NOMO-1 treated with DMSO at 0.1 percent for 48 hours (cell line): ENCODE measurements around the gene CCL19.
A peak's percentile ranks its signal among the peaks of the same experiment; 100 is the strongest.
"Not testable (repeated sequence)": the region's sequence is repeated elsewhere in the genome, so short reads cannot be mapped to it uniquely, and the experiment has no call there.

Source experiments
- DNase-seq: peaks from one replicate; lab custom pipeline; 2025; ENCODE audit not compliant: unreplicated experiment; lab: John Stamatoyannopoulos, UW

The CCL19 gene

DNA sequence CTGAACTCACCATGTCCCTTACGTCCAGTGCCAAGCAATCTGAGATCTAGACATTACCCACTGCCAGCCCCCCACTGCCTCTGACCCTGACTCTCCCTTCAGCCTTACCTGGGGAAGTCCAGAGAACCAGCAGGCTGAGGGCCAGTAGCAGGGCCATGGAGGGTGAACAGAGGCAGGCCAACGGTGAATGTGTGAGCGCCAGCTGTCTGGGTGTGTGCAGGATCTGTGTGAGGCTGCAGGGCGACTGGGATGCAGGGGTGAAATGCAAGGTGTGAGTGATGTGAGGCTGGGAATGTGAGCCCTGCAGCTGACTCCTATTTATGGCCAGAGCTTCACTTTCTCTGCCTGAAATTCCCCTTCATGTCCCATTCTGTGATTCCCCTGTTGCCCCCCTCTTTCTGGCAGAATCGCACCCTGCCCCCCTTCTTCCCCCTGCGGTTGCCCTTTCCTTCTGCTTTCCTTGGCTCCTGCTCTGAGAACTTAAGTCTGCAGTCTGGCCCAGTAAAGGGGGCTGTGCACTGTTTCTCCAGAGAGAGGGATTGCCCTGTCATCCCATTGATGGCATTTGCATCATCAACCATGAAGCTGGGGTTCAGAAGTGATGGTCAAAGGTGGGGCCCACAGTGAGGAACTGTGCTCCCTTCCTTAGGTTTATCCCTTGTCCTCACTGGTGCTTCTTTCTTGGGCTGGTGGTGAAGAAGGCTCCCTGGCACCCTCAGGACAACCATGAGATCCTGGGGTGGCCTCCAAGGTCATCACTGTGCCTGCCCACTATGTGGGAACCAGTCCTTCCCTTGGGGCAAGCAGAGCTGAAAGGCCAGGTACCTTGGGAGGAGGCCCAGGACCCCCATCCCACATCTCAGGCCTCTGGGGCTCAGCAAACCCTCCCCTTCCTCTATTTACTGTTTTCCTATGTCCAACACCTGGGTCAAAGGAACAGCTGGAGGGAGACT is at the start of gene CCL19:
Gene CCL19, minus strand, starts transcription at position 294 of the 953 bp plus-strand sequence. Its CDS starts 137 bp downstream, at position 157.
- peak; percentile 49 for DNase-seq

DNA sequence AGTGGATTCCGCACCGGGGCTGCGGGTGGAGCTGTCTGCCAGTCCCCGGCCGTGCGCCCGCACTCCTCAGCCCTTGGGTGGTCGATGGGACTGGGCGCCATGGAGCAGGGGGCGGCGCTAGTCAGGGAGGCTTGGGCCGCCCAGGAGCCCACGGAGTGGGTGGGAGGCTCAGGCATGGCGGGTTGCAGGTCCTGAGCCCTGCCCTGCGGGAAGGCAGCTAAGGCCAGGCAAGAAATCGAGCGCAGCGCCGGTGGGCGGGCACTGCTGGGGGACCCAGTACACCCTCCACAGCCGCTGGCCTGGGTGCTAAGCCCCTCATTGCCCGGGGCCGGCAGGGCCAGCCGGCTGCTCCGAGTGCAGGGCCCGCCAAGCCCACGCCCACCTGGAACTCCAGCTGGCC is 49.1 kb upstream of the CCL19 start:
- not testable (repeated sequence) for DNase-seq

DNA sequence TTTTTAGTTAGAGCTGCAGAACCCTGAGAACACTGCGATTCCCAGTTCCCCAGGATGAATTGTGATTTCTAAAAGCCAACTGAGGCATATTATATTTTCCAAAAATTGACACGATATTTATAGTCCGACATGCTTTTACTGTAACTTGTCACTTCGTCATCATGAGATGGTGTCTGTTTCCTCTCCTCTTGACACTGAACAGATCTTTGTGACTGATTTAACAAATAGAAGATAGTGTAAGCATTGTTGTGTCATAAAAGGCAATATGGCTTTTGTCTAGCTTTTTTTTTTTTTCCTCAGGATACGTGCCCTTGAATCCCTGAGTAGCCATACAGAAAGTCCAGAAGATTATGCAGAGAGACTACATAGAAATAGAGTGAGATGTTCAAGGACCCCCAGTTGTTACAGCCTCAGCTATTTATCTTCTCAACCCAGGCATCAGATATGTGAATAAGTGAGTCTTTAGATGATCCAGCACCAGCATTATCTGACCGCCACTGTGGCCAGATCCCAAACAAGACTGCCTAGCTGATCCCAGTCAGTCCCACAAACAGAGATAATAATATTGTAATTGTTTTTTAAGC is 46.7 kb upstream of the CCL19 start:
- DNase-seq: no peak

DNA sequence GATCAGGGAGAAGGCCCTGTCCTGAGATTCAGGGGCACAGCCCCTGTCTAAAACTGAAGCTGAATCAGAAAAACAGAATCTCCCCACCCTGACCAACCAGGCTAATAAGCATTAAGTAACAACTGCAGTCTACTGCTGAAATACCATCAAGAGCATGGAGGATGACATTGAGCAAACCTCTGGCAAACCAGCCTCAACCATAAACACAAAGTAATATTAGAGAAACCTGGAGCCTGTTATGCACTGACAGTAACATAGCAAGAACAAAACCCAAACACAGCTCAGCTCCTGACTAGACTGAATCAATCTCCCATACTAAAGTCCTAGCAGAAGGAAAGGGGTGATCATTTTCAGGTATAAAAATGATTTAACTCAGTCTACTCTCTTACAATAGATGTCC is 43.6 kb upstream of the CCL19 start:
- DNase-seq: no peak

DNA sequence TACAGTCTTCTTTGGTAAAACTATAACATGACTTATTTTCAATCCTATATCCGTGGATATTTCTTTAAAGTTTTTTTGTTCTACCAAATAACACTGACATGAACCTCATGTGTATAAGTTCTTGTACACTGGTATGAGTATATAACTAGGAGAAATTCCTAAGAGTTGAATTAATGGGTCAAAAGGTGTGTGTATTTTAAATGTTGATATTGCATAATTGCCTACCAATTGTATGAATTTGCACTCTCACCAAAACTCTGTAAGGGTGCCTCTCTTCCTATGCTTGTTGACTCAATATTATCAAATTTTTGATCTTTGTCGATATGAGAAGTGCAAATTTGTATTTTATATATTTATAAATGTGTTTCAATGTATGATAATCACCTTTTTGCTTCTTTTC is 41.8 kb upstream of the CCL19 start:
- DNase-seq: no peak

DNA sequence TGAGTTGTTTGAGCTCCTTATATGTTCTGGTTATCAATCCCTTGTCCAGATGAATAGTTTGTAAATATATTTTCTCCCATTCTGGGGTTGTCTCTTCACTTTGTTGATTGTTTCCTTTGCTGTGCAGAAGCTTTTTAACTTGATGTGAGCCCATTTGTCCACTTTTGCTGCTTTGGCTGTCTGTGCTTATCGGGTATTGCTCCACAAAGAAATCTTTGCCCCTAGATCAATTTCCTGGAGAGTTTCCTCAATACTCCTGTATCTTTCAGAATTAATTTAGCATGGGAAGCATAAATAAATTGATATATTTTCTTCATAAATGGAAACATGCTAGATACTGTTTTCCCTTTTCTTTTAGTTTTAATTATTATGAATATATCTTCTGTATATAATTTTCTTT is 41.4 kb upstream of the CCL19 start:
- no peak for DNase-seq

DNA sequence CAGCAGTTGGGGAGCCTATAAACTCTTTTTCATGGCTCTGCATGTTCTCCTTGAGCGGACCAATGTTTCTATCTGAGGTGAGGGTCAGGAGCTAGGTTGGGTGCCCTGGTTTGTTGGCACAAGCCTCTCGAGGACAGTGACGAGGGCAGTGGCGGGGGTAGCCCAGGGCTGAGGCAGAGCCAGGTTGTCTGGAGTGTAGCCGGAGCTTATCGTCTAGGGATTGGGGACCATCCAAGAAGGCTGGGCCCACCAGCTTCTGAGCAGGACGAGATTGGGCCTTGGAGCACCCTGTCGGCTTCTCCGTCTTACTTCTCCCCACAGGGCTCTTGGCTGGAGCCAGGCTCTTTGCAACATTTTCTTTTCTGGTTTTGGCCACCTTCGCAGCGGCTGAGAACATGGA is 32.1 kb upstream of the CCL19 start:
- DNase-seq: no peak

DNA sequence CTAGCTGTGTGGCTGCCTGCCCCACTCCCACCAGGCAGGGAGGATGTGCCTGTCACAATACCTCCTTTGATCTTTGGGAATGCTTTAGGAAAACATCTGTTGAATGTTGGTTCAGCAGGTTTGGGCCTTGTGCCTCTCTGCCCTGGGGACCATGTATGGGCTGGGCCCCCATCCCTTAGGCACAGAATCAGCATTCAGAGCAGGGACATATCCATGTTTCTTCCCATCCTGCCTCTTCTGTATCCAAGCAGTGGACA is 28.6 kb upstream of the CCL19 start:
- not testable (repeated sequence) for DNase-seq

DNA sequence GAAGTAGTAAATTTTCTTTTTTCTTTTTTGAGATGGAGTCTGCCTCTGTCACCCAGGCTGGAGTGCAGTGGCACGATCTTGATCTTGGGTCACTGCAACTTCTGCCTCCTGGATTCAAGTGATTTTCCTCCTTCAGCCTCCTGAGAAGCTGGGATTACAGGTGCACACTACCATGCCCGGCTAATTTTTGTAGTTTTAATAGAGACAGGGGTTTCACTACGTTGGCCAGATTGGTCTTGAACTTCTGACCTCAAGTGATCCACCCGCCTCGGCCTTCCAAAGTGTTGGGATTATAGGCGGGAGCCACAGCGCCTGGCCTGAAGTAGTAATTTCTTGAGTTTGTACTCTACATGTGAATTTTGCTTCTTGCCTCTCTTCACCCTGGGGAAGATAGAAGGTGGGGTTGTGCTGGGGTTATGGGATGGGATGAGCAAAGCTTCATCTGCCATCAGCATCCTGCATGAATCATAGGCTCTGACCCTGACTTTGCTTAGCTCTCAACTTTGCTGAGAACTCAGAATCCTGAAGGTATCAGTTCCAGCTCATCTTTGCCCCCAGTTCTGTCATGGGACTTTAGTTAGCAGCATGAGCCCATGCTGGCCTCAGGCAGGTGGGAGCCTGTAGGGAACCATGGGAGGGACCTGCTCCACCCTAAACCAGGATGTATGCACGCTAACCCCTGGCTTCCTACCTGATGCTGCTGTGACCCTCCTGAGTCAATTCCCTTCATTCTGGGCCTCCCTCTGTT is 28.1 kb upstream of the CCL19 start:
- no peak for DNase-seq

DNA sequence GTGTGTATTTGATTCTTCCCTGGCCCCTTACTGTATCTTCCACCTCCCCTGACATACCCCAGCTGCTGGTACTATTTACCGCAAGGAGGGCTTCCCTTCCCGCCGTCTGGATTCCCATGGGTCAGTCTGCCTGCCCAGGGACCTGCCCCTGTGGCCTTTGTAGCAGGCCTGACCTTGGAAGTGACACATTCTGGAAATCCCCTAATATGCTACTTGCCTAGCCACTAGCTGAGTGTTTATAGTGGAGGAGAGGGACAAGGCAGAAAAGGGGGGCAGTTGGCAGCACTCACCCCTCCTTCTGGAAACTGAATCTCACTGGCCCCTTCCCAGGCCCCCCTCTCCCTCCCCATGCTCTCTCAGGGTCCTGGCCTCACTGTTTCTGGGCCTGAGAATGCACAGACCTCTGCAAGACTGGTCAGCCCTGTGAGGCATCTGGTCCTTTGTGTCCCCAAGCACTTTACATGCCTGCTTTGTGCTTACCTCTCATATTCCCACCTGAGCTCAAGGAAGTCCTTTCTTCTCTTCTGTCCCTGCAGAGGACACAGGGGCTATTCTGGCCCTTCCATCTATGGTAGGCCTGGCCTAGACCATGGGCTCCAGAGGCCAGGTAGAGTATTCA is 27.0 kb upstream of the CCL19 start:
- DNase-seq: no peak

DNA sequence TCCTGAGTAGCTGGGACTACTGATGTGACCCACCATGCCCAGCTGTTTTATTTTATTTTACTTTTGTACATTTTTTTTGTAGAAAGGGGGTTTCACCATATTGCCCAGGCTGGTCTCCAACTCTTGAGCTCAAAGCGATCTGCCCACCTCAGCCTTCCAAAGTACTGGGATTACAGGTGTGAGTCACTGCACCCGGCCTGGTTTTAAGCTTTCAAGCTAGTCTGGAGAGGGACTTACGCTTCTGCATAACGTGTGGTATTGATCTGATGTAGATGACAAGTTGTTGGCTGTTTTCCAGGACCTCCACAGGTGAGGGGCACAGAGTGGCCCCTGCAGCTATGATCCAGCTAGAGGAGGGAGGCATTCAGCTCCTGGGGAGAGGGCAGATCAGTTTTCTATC is 25.6 kb upstream of the CCL19 start:
- no peak for DNase-seq

DNA sequence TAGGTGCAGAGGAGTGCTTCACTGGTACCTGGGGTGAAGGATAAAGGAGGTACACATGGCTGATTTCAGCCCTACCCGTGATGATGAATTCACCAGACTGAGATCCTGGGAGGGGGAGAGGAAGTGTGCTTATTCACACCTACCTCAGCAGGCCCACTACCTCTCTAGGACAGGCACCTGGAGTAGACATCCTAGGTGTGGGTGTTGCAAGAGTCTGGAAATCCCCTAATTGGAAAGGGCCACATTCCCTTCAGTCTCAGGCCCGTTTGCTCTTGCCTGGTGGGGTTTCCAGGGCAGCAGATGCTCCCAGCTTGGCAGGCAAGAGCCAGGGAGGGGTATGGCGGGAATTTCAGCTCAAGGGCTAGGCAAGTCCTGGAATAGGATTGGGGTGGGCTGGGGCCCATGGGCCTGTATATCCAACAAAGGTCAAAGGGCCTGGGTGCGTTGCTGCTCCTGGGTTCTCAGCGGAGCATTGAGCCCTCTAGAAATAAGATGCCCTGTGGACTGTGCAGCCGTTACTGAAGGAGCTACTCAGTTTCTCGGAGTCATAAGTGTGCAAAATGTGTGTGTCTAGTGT is 24.7 kb upstream of the CCL19 start:
- no peak for DNase-seq

DNA sequence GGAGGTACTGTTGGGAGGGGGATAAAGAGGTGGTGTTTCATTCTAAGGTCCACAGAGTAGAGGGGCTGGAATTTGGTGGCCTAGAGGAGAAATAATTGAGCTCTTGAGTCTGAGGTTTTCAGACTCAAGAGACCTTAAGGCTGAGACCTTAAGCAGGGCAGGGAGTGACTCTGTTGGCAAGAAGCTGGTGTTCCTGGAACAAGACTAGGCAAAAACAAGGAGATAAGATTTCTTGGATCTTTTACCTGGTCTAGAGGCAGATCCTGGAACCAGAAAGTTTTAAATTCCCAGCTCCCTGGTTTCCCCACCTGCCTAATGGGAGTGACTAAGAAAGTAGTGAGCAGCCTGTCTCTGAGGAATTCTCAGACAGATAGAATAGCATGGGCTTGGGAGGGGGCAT is 22.9 kb upstream of the CCL19 start:
- DNase-seq: no peak

DNA sequence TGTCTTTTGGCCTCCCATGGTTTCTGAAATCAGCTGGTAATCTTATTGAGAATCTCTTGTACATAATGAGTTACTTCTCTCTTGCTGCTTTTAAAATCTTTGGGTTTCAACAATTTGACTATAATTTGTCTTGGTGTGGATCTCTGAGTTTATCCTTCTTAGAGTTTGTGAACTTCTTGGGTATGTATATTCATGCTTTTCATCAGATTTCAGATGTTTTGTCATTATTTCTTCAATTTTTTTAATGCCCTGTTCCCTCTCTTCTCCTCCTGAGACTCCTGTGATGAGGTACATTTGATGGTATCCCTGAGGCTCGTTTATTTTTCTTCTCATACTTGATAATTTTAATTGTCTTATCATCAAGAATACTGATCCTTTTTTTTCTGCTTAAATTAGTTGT is 21.1 kb upstream of the CCL19 start:
- no peak for DNase-seq

DNA sequence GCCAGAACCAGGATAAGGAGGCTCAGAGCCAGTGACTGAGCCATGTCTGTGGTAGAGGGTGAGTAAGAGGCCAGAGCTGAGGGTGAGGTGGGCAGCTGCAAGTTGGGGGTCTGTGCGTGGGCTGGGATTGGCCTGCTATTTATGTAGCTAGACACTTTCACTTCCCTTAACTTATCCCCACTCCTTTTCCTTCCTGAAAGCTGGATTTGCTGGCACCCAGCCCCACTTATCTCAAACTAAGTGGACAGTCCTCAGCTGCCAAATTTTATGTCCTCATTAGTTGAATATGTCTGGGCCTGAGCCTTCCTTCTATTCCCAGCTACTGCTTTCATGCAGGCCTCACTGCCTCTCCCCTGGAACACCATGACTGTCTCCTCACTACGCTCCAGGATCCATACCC is 18.9 kb upstream of the CCL19 start, which contains the start of gene CCL21:
Gene CCL21, minus strand, starts transcription at position 114 of the 400 bp plus-strand sequence. Its CDS starts 70 bp downstream, at position 44.
- DNase-seq: no peak

DNA sequence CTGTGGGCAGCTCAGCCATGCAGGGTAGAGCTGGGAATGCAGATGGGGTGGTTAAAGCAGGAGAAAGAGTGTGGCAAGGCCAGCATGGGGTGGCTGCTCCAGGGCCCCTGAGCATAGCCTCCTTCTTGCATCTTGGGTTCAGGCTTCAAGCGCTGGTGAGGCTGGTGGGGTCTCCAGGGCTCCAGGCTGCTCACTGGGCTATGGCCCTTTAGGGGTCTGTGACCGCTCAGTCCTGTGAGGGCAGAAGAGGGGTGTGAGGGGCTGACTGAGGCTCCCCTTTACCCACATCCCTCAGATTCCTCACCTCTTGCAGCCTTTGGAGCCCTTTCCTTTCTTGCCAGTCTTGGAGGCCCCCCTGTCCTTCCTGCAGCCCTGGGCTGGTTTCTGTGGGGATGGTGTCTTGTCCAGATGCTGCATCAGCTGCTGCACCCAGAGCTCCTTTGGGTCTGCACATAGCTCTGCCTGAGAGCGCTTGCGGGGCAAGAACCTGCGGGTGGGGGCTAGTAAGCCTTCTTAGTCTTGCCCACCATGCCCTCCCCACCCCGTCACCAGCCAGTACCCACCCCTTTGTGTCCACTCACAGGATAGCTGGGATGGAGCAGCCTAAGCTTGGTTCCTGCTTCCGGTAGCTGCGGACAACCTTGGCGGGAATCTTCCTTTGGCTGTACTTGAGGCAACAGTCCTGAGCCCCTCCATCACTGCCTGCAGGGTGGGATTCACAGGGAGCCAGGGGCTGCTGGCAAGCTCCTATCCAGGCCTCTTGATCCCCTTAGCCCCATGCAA is 18.3 kb upstream of the CCL19 start:
- no peak for DNase-seq

DNA sequence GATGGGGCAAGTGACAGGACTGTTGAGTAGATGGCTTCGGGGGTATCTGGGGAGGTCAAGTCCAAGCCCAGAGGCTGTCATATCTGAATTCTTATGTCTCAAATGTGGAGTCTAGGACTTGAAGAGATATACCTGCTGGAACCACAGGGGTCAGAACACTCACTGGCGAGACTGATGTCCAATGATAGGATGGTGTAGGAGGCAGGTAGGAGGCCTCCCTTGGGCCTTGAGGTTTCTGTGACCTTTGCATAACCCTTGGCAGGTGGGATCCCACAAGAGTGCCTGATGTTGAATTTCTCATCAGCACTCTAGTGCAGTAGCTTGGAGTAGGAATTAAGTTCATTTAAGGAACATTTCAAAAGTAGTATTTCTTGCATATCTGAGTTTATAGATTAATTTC is 16.1 kb upstream of the CCL19 start:
- DNase-seq: no peak

DNA sequence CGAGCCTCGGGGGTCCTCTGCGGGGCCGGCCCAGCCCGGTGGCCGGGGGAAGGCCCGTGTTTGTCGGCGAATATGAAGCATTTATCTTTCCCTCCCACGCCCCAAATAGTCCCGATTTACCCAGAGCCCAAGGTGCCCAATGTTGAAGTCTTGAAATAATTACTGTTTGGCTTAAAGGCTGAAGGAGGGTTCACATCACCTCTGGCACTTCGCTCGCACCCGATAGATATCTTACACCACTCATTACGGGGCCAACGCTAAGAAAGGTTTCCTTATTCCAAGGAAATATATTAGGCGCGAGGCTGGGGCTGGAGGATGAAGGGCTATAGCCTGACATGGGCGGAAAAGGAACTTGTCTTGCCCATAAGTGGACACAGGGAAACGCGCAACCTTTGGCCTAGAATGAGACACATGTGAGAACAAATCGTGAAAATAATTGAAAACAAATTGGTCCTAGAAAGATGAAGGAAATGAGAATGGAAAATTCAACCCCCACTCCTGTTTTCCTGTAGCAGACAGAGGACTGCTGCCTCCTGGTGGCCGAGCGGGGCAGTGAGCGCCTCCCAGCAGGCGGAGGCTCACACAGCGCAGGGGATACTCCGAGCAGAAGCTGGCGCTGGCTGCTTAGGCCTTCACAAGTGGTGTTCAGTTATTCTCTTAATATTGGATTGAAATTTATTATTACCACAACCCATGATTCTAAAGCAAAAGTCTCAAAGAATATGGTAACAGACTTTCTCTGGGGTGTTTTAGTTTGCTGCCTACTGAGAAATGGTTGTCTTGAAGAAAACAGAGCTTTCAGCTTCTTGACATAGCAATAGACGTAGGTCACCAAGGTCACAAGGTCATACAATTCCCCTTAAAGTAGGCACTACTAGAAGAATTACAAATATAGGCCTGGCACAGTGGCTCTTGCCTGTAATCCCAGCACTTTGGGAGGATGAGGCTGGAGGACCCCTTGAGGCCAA is 11.0 kb upstream of the CCL19 start:
- peak; percentile 71 for DNase-seq
